Keratinocyte (primary cell): ENCODE measurements around the gene CAPN11. TPM values are rescaled to one million over a fixed set of nuclear protein-coding genes. Genes with fewer than 3 reads are reported as not detected.

Source experiments
- DNase-seq: peaks from one replicate; pipeline ENCODE4 v3.0.0-alpha.2; 2011; ENCODE audit warnings: low read depth, missing footprints, low spot score
- FAIRE-seq: peaks from 2 replicates; lab custom pipeline; 2011; peaks lifted over from hg19 to GRCh38; lab: Jason Lieb, UNC
- H2AFZ ChIP-seq: 2 replicates; pipeline ENCODE4 v1.6.0; 2012; ENCODE audit warnings: low read length, control low read depth, inconsistent platforms; ENCODE audit not compliant: control insufficient read depth
- H3K27ac ChIP-seq: 2 replicates; pipeline ENCODE4 v1.5.1; 2011; ENCODE audit warnings: low read length; ENCODE audit not compliant: control insufficient read depth, insufficient read depth
- H3K27me3 ChIP-seq: 3 replicates; pipeline ENCODE4 v1.6.0; 2011; ENCODE audit warnings: low read length; ENCODE audit not compliant: control insufficient read depth, insufficient read depth; ENCODE audit errors: extremely low read depth
- H3K36me3 ChIP-seq, 2 experiments: 2 replicates in 1 of 2; 3 replicates in 1 of 2; pipeline ENCODE4 v1.5.1; 2011; ENCODE audit warnings: low read length in 2 of 2, mild to moderate bottlenecking in 1 of 2; ENCODE audit not compliant: control insufficient read depth in 2 of 2, insufficient read depth in 2 of 2; ENCODE audit errors: extremely low read depth in 1 of 2
- H3K4me1 ChIP-seq: 3 replicates; pipeline ENCODE4 v1.5.1; 2011; ENCODE audit warnings: low read length; ENCODE audit not compliant: control insufficient read depth, insufficient read depth; ENCODE audit errors: extremely low read depth
- H3K4me2 ChIP-seq: 3 replicates; pipeline ENCODE4 v1.6.0; 2011; ENCODE audit warnings: low read depth, low read length; ENCODE audit not compliant: control insufficient read depth, insufficient read depth; ENCODE audit errors: extremely low read depth
- H3K4me3 ChIP-seq, 3 experiments: fragments of 200-600 bp in 1 of 3; sonication (generic) in 1 of 3; 2 replicates in 2 of 3; 3 replicates in 1 of 3; pipeline ENCODE4 v1.5.1; 2011 to 2016; ENCODE audit warnings: low read length in 3 of 3, mild to moderate bottlenecking in 3 of 3, control low read depth in 2 of 3, inconsistent platforms in 1 of 3, low read depth in 1 of 3, mixed read lengths in 1 of 3, mixed run types in 1 of 3, moderate library complexity in 1 of 3; ENCODE audit not compliant: control insufficient read depth in 2 of 3, insufficient read depth in 2 of 3; ENCODE audit errors: extremely low read depth in 1 of 3
- H3K79me2 ChIP-seq: 2 replicates; pipeline ENCODE4 v1.6.0; 2012; ENCODE audit warnings: low read length; ENCODE audit not compliant: control insufficient read depth, insufficient read depth
- H3K9ac ChIP-seq: 3 replicates; pipeline ENCODE4 v1.6.0; 2011; ENCODE audit warnings: low read length; ENCODE audit not compliant: control insufficient read depth, insufficient read depth; ENCODE audit errors: extremely low read depth
- H3K9me1 ChIP-seq: 3 replicates; pipeline ENCODE4 v1.6.0; 2011; ENCODE audit warnings: low read length; ENCODE audit not compliant: control insufficient read depth, insufficient read depth; ENCODE audit errors: extremely low read depth
- H3K9me3 ChIP-seq: 2 replicates; pipeline ENCODE4 v1.5.1; 2012; ENCODE audit warnings: low read depth, low read length; ENCODE audit not compliant: control insufficient read depth
- H4K20me1 ChIP-seq: 3 replicates; pipeline ENCODE4 v1.6.0; 2011; ENCODE audit warnings: low read length; ENCODE audit not compliant: control insufficient read depth, insufficient read depth; ENCODE audit errors: extremely low read depth
- EZH2 ChIP-seq: IDR thresholded peaks from one replicate; pipeline ENCODE4 v1.6.1; 2012; ENCODE audit warnings: inconsistent platforms, mild to moderate bottlenecking, low read length, moderate library complexity
- dilution Hi-C: fragments of 300-500 bp; cut with MboI; formaldehyde crosslinking; loops from one replicate; pipeline ENCODE4 v1.7.0; 2020; ENCODE audit warnings: low sequenced_read_pairs; ENCODE audit not compliant: extremely low pct_ligation_motif_present
- polyA plus RNA-seq, 5 experiments: library from polyadenylated mRNA; depleted of rRNA in 3 of 5; stranded (reverse) in 3 of 5; stranded (forward) in 1 of 5; unstranded in 1 of 5; fragments of >200 nt; gene quantifications; 1 replicate in 1 of 5; 2 replicates in 3 of 5; 3 replicates in 1 of 5; pipeline versions ENCODE4 v1.2.1 to v1.2.3, GENCODE V29; 2011 to 2012; ENCODE audit warnings: missing spikeins in 2 of 5, low read depth in 1 of 5, low replicate concordance in 1 of 5
- TF ChIP-seq, protein P1 (sequence below), 3 experiments: IDR thresholded peaks in 1 of 3; conservative IDR thresholded peaks in 1 of 3; optimal IDR thresholded peaks in 1 of 3; 2 replicates in 2 of 3; 3 replicates in 1 of 3; pipeline versions ENCODE3 to v1.5.1; 2011; ENCODE audit warnings: low read length in 3 of 3, mild to moderate bottlenecking in 3 of 3, moderate library complexity in 2 of 3, control low read depth in 1 of 3, inconsistent platforms in 1 of 3; ENCODE audit not compliant: insufficient read depth in 2 of 3; ENCODE audit errors: extremely low read depth in 1 of 3

Gene CAPN11
- polyA plus RNA-seq, 1 donor (not counting 4 experiments of a cell fraction or from before 2014, with no cell fraction given), result not detected

DNA sequence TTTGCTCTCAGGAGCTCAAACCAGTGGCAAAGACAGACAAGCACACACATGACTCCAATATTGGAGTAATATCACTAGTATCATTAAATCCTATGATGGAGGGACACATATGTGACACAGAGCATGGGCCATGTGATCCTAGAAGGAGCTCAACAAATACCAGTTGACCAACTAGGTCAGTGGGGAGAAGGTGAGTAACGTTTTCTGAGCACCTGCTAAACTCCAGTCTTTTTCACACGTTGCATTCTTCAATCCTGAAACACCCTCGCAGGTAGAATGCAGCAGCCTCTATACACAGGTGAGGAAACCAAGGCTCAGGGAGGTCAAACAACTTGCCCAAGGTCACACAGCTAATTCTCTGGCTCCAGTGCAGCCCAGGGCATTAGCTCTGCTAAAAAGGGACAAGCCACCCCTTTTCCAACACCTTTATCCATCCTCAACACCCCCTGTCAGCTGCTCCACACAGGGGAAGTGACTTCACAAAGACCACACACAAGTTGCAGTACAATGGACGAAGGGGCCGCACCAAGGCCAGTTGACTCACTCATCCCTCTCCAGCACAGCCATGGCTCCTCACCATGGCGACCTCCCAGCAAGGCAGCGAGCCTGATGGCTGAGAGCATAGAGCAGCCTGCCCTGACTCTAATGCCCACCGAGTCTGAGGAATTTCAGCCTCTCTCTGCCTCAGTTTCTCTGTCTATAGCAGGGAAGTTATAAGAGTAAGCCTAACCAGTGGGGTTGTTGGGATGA, 4.4 kb downstream of the CAPN11 start:
- TF ChIP-seq, protein P1, sequence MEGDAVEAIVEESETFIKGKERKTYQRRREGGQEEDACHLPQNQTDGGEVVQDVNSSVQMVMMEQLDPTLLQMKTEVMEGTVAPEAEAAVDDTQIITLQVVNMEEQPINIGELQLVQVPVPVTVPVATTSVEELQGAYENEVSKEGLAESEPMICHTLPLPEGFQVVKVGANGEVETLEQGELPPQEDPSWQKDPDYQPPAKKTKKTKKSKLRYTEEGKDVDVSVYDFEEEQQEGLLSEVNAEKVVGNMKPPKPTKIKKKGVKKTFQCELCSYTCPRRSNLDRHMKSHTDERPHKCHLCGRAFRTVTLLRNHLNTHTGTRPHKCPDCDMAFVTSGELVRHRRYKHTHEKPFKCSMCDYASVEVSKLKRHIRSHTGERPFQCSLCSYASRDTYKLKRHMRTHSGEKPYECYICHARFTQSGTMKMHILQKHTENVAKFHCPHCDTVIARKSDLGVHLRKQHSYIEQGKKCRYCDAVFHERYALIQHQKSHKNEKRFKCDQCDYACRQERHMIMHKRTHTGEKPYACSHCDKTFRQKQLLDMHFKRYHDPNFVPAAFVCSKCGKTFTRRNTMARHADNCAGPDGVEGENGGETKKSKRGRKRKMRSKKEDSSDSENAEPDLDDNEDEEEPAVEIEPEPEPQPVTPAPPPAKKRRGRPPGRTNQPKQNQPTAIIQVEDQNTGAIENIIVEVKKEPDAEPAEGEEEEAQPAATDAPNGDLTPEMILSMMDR (optimal IDR thresholded peaks at IDR 0.05 in 1 of 3, IDR thresholded peaks at IDR 0.05 in 1 of 3, conservative IDR thresholded peaks at IDR 0.05 in 1 of 3; ENCODE audit: extremely low read depth in 1 of 3, insufficient read depth in 2 of 3, low read length in 3 of 3), result no peak
- TF ChIP-seq EZH2, result no peak
- H2AFZ ChIP-seq, result no peak overlapping the region
- FAIRE-seq, result no peak
- H3K27me3 ChIP-seq, result peaks cover 10% of the 10 kb centered on the region
- H3K4me1 ChIP-seq, result peaks cover 12% of the 10 kb centered on the region
- H3K79me2 ChIP-seq, result no peaks in the 10 kb centered on the region
- dilution Hi-C loops, result no loop called here
- no peaks in the 10 kb centered on the region for H3K36me3 ChIP-seq
- H3K9me1 ChIP-seq, result peaks cover 2% of the 10 kb centered on the region
- no peak overlapping the region for H3K4me2 ChIP-seq
- no peak overlapping the region for H3K9ac ChIP-seq
- no peaks in the 10 kb centered on the region for H3K9me3 ChIP-seq
- H3K27ac ChIP-seq, result no peak overlapping the region
- no peak for DNase-seq
- no peaks in the 10 kb centered on the region for H4K20me1 ChIP-seq
- no peak overlapping the region for H3K4me3 ChIP-seq

DNA sequence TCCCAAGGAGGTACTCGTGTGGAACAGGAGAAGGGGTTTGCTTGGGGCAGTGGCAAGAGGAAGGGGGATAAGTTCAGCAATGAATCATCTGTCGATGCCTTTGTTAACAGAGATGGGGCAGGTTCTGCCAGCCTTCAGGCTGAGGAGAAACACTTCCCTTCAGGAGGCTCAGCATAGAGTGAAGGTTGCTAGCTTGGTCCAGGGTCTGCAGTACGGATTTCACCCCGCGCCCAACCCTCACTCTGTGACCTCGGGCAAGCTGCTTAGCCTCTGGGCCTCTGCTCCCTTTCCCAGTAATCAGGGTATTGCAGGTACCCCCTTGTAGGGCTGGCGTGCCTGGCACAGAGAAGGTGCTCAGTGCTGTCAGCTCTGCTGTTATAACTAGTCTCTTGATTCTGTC, 7.5 kb downstream of the CAPN11 start:
- Histone ChIP-seq H3K9me1 (peaks cover 2% of the 10 kb centered on the region), H3K36me3 (no peaks in the 10 kb centered on the region), H3K9me3 (no peaks in the 10 kb centered on the region), H3K4me2 (no peak overlapping the region), H3K27me3 (peaks cover 10% of the 10 kb centered on the region), H3K4me3 (no peak overlapping the region), H3K27ac (no peak overlapping the region), H3K79me2 (no peaks in the 10 kb centered on the region), H3K9ac (no peak overlapping the region), H4K20me1 (no peaks in the 10 kb centered on the region), H2AFZ (no peak overlapping the region), H3K4me1 (peaks cover 21% of the 10 kb centered on the region)
- dilution Hi-C loops, result no loop called here
- no peak for DNase-seq
- TF ChIP-seq EZH2, result no peak
- TF ChIP-seq, protein P1 (optimal IDR thresholded peaks at IDR 0.05 in 1 of 3, IDR thresholded peaks at IDR 0.05 in 1 of 3, conservative IDR thresholded peaks at IDR 0.05 in 1 of 3; ENCODE audit: extremely low read depth in 1 of 3, insufficient read depth in 2 of 3, low read length in 3 of 3), result no peak
- no peak for FAIRE-seq
